Gastroesophageal sphincter (tissue), 3 donors: ENCODE measurements around the gene TDRD9.

Source experiments
- CTCF ChIP-seq, 4 experiments: fragments of 200-600 bp in 2 of 4; fragments of 450-650 bp in 2 of 4; sonication (generic) in 1 of 4; IDR thresholded peaks; one replicate each; pipeline ENCODE4 v1.5.1; 2017 to 2019; ENCODE audit warnings: antibody characterized with exemption in 4 of 4, mild to moderate bottlenecking in 2 of 4, moderate library complexity in 2 of 4
- POLR2AphosphoS5 ChIP-seq: sonication (generic); formaldehyde crosslinking; IDR thresholded peaks from one replicate; pipeline ENCODE4 v1.6.1; 2017; ENCODE audit warnings: antibody characterized with exemption

- TF ChIP-seq CTCF (IDR thresholded peaks at IDR 0.05) (no peak), POLR2AphosphoS5 (no peak)
Measured at GRCh38 chr14:104081951-104082464, 153.8 kb downstream of the TDRD9 start.
